K562 (cell line): ENCODE data around the gene HDGFL2. TPM values are rescaled to one million over a fixed set of nuclear protein-coding genes. Genes with fewer than 3 reads are reported as not detected.
A peak's percentile ranks its signal among the peaks of the same experiment; 100 is the strongest.

ENCODE experiments used
- CBFA2T3 ChIP-seq: fragments of 450-650 bp; IDR thresholded peaks from 2 replicates; pipeline ENCODE4 v1.6.1; 2017
- CEBPB ChIP-seq: fragments of 450-650 bp; IDR thresholded peaks from 2 replicates; pipeline ENCODE4 v1.6.1; 2016; ENCODE audit warnings: missing genetic modification characterization, missing compliant biosample characterization
- CHAMP1 ChIP-seq: fragments of 450-650 bp; IDR thresholded peaks from 2 replicates; pipeline ENCODE4 v1.6.1; 2016; ENCODE audit warnings: mild to moderate bottlenecking
- ELK1 ChIP-seq: sonication (generic); formaldehyde crosslinking; IDR thresholded peaks from 2 replicates; pipeline ENCODE4 v1.8.1; 2022; ENCODE audit warnings: missing genetic modification reagents
- MAFG ChIP-seq: fragments of 450-650 bp; conservative IDR thresholded peaks from 2 replicates; pipeline ENCODE4 v1.6.1; 2016; ENCODE audit warnings: missing genetic modification characterization, missing compliant biosample characterization
- MAX ChIP-seq: sonication (generic); formaldehyde crosslinking; IDR thresholded peaks from 2 replicates; pipeline ENCODE4 v1.9.0; 2022; ENCODE audit warnings: mild to moderate bottlenecking, missing genetic modification reagents
- MAZ ChIP-seq, 2 experiments: fragments of 450-650 bp in 1 of 2; sonication (generic) in 1 of 2; formaldehyde crosslinking; IDR thresholded peaks in 1 of 2; conservative IDR thresholded peaks in 1 of 2; 2 replicates each; pipeline versions ENCODE4 v1.4.0 to v1.5.0; 2020; ENCODE audit warnings: mild to moderate bottlenecking in 1 of 2, missing genetic modification reagents in 1 of 2
- MYNN ChIP-seq, 2 experiments: sonication (generic); formaldehyde crosslinking in 1 of 2; IDR thresholded peaks; 2 replicates each; pipeline versions ENCODE4 v1.5.0 to v1.6.1; 2016 to 2020; ENCODE audit warnings: antibody characterized with exemption in 1 of 2, missing genetic modification reagents in 1 of 2
- NCOR1 ChIP-seq: fragments of 450-650 bp; IDR thresholded peaks from 2 replicates; pipeline ENCODE4 v1.6.1; 2016; ENCODE audit warnings: mild to moderate bottlenecking, moderate library complexity
- PKNOX1 ChIP-seq: fragments of 450-650 bp; IDR thresholded peaks from 2 replicates; pipeline ENCODE4 v1.6.1; 2016
- RCOR1 ChIP-seq, 2 experiments: IDR thresholded peaks; 2 replicates each; pipeline ENCODE4 v1.6.1; 2012; ENCODE audit warnings: low read depth in 2 of 2, low read length in 2 of 2, borderline replicate concordance in 1 of 2, improper control_type of control experiment in 1 of 2
- SMARCA4 ChIP-seq: fragments of 450-650 bp; IDR thresholded peaks from 2 replicates; pipeline ENCODE4 v1.6.1; 2016
- SUPT5H ChIP-seq: fragments of 450-650 bp; IDR thresholded peaks from 2 replicates; pipeline ENCODE4 v1.6.1; 2016
- TCF3 ChIP-seq: sonication (generic); formaldehyde crosslinking; IDR thresholded peaks from 2 replicates; pipeline ENCODE4 v1.4.0; 2020; ENCODE audit warnings: mild to moderate bottlenecking, missing genetic modification reagents
- TRIM28 ChIP-seq: fragments of 450-650 bp; IDR thresholded peaks from 2 replicates; pipeline ENCODE4 v1.6.1; 2017
- VEZF1 ChIP-seq: fragments of 200-800 bp; sonication (Bioruptor generic); IDR thresholded peaks from 2 replicates; pipeline ENCODE4 v1.6.1; 2017; ENCODE audit warnings: missing genetic modification characterization, missing compliant biosample characterization
- ZNF263 ChIP-seq: sonication (generic); formaldehyde crosslinking; IDR thresholded peaks from 2 replicates; pipeline ENCODE4 v1.8.0; 2022; ENCODE audit warnings: mild to moderate bottlenecking, missing genetic modification reagents, borderline replicate concordance
- ZNF589 ChIP-seq: fragments of 200-800 bp; sonication (Bioruptor generic); IDR thresholded peaks from 2 replicates; pipeline ENCODE4 v1.6.1; 2016; ENCODE audit warnings: low read depth, missing genetic modification characterization, missing compliant biosample characterization
- polyA plus RNA-seq, 8 experiments: library from polyadenylated mRNA; depleted of rRNA in 4 of 8; stranded (reverse) in 5 of 8; unstranded in 3 of 8; fragments of >200 nt; fragmentation: Nextera tagmentation in 2 of 8; fragmentation: Illumina TruSeq in 1 of 8; extraction: Ambion mirVana in 2 of 8; extraction: Trizol in 1 of 8; gene quantifications; 2 replicates each; pipeline versions ENCODE4 v1.2.1 to v1.2.3, GENCODE V29; 2011 to 2014; ENCODE audit warnings: inconsistent platforms in 1 of 8, missing spikeins in 1 of 8
- total RNA-seq, 7 experiments: library from RNA; depleted of rRNA in 6 of 7; stranded (reverse); fragments of >200 nt in 6 of 7; fragmentation: Illumina TruSeq in 2 of 7; extraction: Trizol in 2 of 7; gene quantifications; 2 replicates each; pipeline versions ENCODE4 v1.2.1 to v1.2.3, GENCODE V29; 2011 to 2021; ENCODE audit warnings: low replicate concordance in 1 of 7
- TF ChIP-seq, protein P1 (sequence below), 2 experiments: fragments of 450-650 bp in 1 of 2; sonication (generic) in 1 of 2; formaldehyde crosslinking in 1 of 2; IDR thresholded peaks in 1 of 2; conservative IDR thresholded peaks in 1 of 2; 2 replicates each; pipeline versions ENCODE4 v1.6.1 to v1.8.1; 2016 to 2023; ENCODE audit warnings: mild to moderate bottlenecking in 2 of 2, moderate library complexity in 2 of 2, inconsistent platforms in 1 of 2, missing genetic modification reagents in 1 of 2

The HDGFL2 gene
- total and polyA plus RNA-seq, 9 of the 15 experiments (the other 6 are each of a cell fraction or from before 2014, with no cell fraction given): 0.13 to 61.7 (median 16.0) TPM

DNA sequence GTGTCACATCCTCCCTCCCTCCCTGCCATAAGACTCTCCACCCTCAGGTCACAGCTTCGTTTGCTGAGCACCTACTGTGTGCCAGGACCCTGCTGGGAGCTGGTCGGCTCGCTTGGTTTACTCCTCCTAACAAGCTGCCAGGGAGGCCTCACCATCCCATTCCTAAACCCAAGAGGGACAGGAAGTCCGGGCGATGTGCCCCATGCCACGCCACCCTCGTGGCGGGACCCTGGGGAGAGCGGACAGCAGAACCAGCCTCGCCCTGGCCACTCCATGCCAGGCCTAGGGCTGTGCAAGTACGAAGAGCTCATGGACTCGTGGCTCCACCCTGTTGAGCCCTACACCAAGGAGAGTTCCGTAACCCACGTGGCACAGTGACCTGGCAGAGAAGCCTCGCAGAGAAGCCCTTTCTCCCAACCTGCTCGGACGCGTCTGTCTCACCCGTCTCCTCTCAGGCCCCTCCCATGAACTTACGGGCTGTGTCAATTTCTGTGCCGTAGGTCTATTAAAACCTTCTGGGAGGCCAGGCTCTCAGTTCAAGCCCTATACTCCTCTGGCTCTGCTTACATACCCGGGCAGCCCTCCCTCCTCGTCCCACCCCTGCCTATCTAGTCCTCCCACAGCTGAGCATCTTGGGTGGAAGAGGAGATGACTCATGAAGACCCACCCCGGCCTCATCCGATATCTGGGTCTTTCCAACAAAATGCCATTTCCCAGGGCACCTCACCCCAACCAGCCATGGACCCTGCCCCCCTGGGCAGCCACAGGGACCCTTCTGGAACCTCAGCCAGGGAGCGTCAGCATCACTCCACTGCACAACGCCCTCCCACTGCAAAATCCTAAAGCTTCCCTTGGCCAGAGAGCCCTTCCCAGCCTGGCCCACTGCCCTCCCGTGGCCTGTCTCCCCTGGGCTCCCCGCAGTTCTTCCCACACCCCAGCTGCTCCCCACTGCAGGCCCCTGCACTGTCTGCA, 17.1 kb upstream of the HDGFL2 start (continued):
- no peak for TF ChIP-seq ZNF589
- no peak; the same call in 1 of the 2 replicates for TF ChIP-seq MAX
- no peak for TF ChIP-seq CHAMP1
- peak; percentile 69; the same call in 1 of the 2 replicates for TF ChIP-seq MYNN (IDR thresholded peaks at IDR 0.05)
- no peak for TF ChIP-seq MYNN (CRISPR knock-in tag; IDR thresholded peaks at IDR 0.05)
- peak; percentile 93 for TF ChIP-seq VEZF1
- TF ChIP-seq NCOR1: peak; percentile 31; the same call in 1 of the 2 replicates
- TF ChIP-seq CEBPB (tag): no peak
- peak in 1 of 2 experiments; percentile 56; a peak in 1 of 4 replicates for TF ChIP-seq MAZ (CRISPR knock-in tag; conservative IDR thresholded peaks at IDR 0.05 in 1 of 2, IDR thresholded peaks at IDR 0.05 in 1 of 2)
- 0 out of 2 replicates have a peak, but pooled peaks have one; percentile 25 for TF ChIP-seq TRIM28
- peak; percentile 76 for TF ChIP-seq CBFA2T3
- 0 out of 2 replicates have a peak, but pooled peaks have one; percentile 13 for TF ChIP-seq SUPT5H
- 0 out of 2 replicates have a peak, but pooled peaks have one; percentile 5 for TF ChIP-seq MAFG (tag)
- peak in 1 of 2 experiments; percentile 73; a peak in 1 of 4 replicates for TF ChIP-seq RCOR1 (IDR thresholded peaks at IDR 0.05; ENCODE audit: borderline replicate concordance in 1 of 2, low read depth in 2 of 2, low read length in 2 of 2)
- TF ChIP-seq PKNOX1: peak; percentile 33; the same call in 1 of the 2 replicates
- TF ChIP-seq, protein P1, sequence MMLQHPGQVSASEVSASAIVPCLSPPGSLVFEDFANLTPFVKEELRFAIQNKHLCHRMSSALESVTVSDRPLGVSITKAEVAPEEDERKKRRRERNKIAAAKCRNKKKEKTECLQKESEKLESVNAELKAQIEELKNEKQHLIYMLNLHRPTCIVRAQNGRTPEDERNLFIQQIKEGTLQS (IDR thresholded peaks at IDR 0.05): peak; percentile 88
- TF ChIP-seq, protein P1 (CRISPR knock-in tag; conservative IDR thresholded peaks at IDR 0.05): no peak
- TF ChIP-seq SMARCA4: peak; percentile 81
- peak; percentile 75 for TF ChIP-seq TCF3 (CRISPR knock-in tag)
- no peak for TF ChIP-seq ELK1 (CRISPR knock-in tag)
- peak; percentile 93 for TF ChIP-seq ZNF263 (CRISPR knock-in tag)
